H9 (cell line): ENCODE results near the gene SAMHD1. TPM values are rescaled to one million over a fixed set of nuclear protein-coding genes. Genes with fewer than 3 reads are reported as not detected.

Source experiments
- DNase-seq: peaks from one replicate; pipeline ENCODE4 v3.0.0-alpha.2; 2017
- H2AFZ ChIP-seq: one replicate; pipeline ENCODE4 v1.6.1; 2013; ENCODE audit warnings: mild to moderate bottlenecking, low read length, control low read depth, moderate library complexity
- H2AK5ac ChIP-seq: 2 replicates; pipeline ENCODE4 v1.6.1; 2013; ENCODE audit warnings: low read length, control low read depth, mixed read lengths; ENCODE audit not compliant: insufficient read length
- H2BK120ac ChIP-seq: one replicate; pipeline ENCODE4 v1.6.1; 2013; ENCODE audit warnings: low read depth, mild to moderate bottlenecking, low read length, control low read depth, inconsistent platforms; ENCODE audit not compliant: poor library complexity, severe bottlenecking
- H2BK12ac ChIP-seq: 2 replicates; pipeline ENCODE4 v1.6.1; 2013; ENCODE audit warnings: low read length, control low read depth, mixed read lengths, low read depth; ENCODE audit not compliant: insufficient read length
- H2BK15ac ChIP-seq: 2 replicates; pipeline ENCODE4 v1.6.1; 2013; ENCODE audit warnings: low read depth, low read length, control low read depth
- H2BK20ac ChIP-seq: one replicate; pipeline ENCODE4 v1.6.1; 2013; ENCODE audit warnings: low read depth, mild to moderate bottlenecking, low read length, control low read depth, inconsistent platforms; ENCODE audit not compliant: poor library complexity, severe bottlenecking
- H2BK5ac ChIP-seq: 2 replicates; pipeline ENCODE4 v1.6.1; 2013; ENCODE audit warnings: low read length, control low read depth, mixed read lengths; ENCODE audit not compliant: insufficient read length
- H3K14ac ChIP-seq: 2 replicates; pipeline ENCODE4 v1.6.1; 2013; ENCODE audit warnings: low read length, control low read depth; ENCODE audit not compliant: insufficient read depth
- H3K18ac ChIP-seq: 2 replicates; pipeline ENCODE4 v1.6.1; 2013; ENCODE audit warnings: low read depth, mild to moderate bottlenecking, mixed read lengths, low read length, control low read depth; ENCODE audit not compliant: insufficient read length
- H3K23ac ChIP-seq: 2 replicates; pipeline ENCODE4 v1.6.1; 2013; ENCODE audit warnings: low read length, control low read depth, mixed read lengths, low read depth; ENCODE audit not compliant: insufficient read length
- H3K23me2 ChIP-seq: 2 replicates; pipeline ENCODE4 v1.6.1; 2013; ENCODE audit warnings: low read depth, mild to moderate bottlenecking, mixed read lengths, low read length, control low read depth; ENCODE audit not compliant: insufficient read length, poor library complexity, severe bottlenecking
- H3K27ac ChIP-seq: 2 replicates; pipeline ENCODE4 v1.5.1; 2013; ENCODE audit warnings: low read length, control low read depth, mixed read lengths, low read depth; ENCODE audit not compliant: insufficient read length
- H3K27me3 ChIP-seq: 2 replicates; pipeline ENCODE4 v1.6.1; 2013; ENCODE audit warnings: low read length, control low read depth, inconsistent platforms; ENCODE audit not compliant: insufficient read depth
- H3K4ac ChIP-seq: 2 replicates; pipeline ENCODE4 v1.6.1; 2013; ENCODE audit warnings: low read depth, mild to moderate bottlenecking, control low read depth, inconsistent platforms, low read length, moderate library complexity
- H3K4me1 ChIP-seq: 2 replicates; pipeline ENCODE4 v1.6.1; 2013; ENCODE audit warnings: low read length, control low read depth, inconsistent platforms; ENCODE audit not compliant: insufficient read depth
- H3K4me2 ChIP-seq: 2 replicates; pipeline ENCODE4 v1.6.1; 2013; ENCODE audit warnings: low read length, control low read depth, mixed read lengths; ENCODE audit not compliant: insufficient read length, insufficient read depth
- H3K56ac ChIP-seq: 2 replicates; pipeline ENCODE4 v1.6.1; 2013; ENCODE audit warnings: low read depth, mild to moderate bottlenecking, mixed read lengths, low read length, control low read depth; ENCODE audit not compliant: insufficient read length
- H3K79me1 ChIP-seq: 2 replicates; pipeline ENCODE4 v1.6.1; 2013; ENCODE audit warnings: low read depth, mild to moderate bottlenecking, moderate library complexity, low read length, control low read depth, inconsistent platforms; ENCODE audit not compliant: insufficient read depth, poor library complexity, severe bottlenecking
- H3K79me2 ChIP-seq: 2 replicates; pipeline ENCODE4 v1.6.1; 2013; ENCODE audit warnings: low read length, control low read depth, inconsistent platforms; ENCODE audit not compliant: insufficient read depth
- H3K9ac ChIP-seq: 2 replicates; pipeline ENCODE4 v1.6.1; 2013; ENCODE audit warnings: low read length, control low read depth, mixed read lengths; ENCODE audit not compliant: insufficient read length; ENCODE audit errors: extremely low read depth
- H3K9me3 ChIP-seq: one replicate; pipeline ENCODE4 v1.6.1; 2013; ENCODE audit warnings: low read depth, low read length, inconsistent platforms; ENCODE audit not compliant: control insufficient read depth
- H3T11ph ChIP-seq: one replicate; pipeline ENCODE4 v1.6.1; 2013; ENCODE audit warnings: mild to moderate bottlenecking, low read length, control low read depth, inconsistent platforms
- H4K20me1 ChIP-seq: one replicate; pipeline ENCODE4 v1.6.1; 2013; ENCODE audit not compliant: control insufficient read depth, insufficient read length, insufficient read depth
- H4K5ac ChIP-seq: 2 replicates; pipeline ENCODE4 v1.6.1; 2013; ENCODE audit warnings: low read depth, mild to moderate bottlenecking, mixed read lengths, low read length, control low read depth; ENCODE audit not compliant: insufficient read length
- H4K8ac ChIP-seq: replicated peaks from 2 replicates; pipeline ENCODE4 v1.6.1; 2013; ENCODE audit warnings: low read length, control low read depth, mixed read lengths, low read depth; ENCODE audit not compliant: insufficient read length
- H4K91ac ChIP-seq: 2 replicates; pipeline ENCODE4 v1.6.1; 2013; ENCODE audit warnings: low read depth, mild to moderate bottlenecking, moderate library complexity, mixed read lengths, low read length, control low read depth; ENCODE audit not compliant: insufficient read length
- H3K27ac Mint-ChIP-seq, 3 experiments: 2 replicates in 2 of 3; 3 replicates in 1 of 3; pipeline ENCODE4 v1.8.0; 2020 to 2021; ENCODE audit warnings: mixed read lengths in 3 of 3, mild to moderate bottlenecking in 1 of 3, moderate library complexity in 1 of 3
- H3K27me3 Mint-ChIP-seq: 2 replicates; pipeline ENCODE4 v1.8.0; 2021; ENCODE audit warnings: low read depth, mild to moderate bottlenecking, moderate library complexity, mixed read lengths
- H3K36me3 Mint-ChIP-seq, 3 experiments: 2 replicates in 2 of 3; 3 replicates in 1 of 3; pipeline ENCODE4 v1.8.0; 2020 to 2021; ENCODE audit warnings: low read depth in 3 of 3, mixed read lengths in 3 of 3; ENCODE audit not compliant: insufficient read depth in 1 of 3
- H3K4me1 Mint-ChIP-seq, 2 experiments: 2 replicates each; pipeline ENCODE4 v1.8.0; 2020; ENCODE audit warnings: mixed read lengths in 2 of 2
- H3K4me3 Mint-ChIP-seq, 2 experiments: 2 replicates in 1 of 2; 3 replicates in 1 of 2; pipeline ENCODE4 v1.8.0; 2020 to 2021; ENCODE audit warnings: mild to moderate bottlenecking in 2 of 2, mixed read lengths in 2 of 2, moderate library complexity in 1 of 2
- H3K9me3 Mint-ChIP-seq, 2 experiments: 2 replicates in 1 of 2; 3 replicates in 1 of 2; pipeline ENCODE4 v1.8.0; 2020; ENCODE audit warnings: mild to moderate bottlenecking in 2 of 2, mixed read lengths in 2 of 2, moderate library complexity in 1 of 2
- CTCF ChIP-seq: fragments of 200-600 bp; sonication (generic); conservative IDR thresholded peaks from 3 replicates; pipeline ENCODE4 v1.8.0; 2021; ENCODE audit warnings: antibody characterized with exemption, mild to moderate bottlenecking
- WGBS: extraction: QIAGEN DNeasy Blood & Tissue Kit; methylation state at CpG from one replicate; pipeline ENCODE4 v1.1.7; 2013; ENCODE audit warnings: missing lambda C conversion rate, low lambda C conversion rate, mixed read lengths; ENCODE audit not compliant: insufficient read length; ENCODE audit errors: extremely low coverage; 5-methylcytosine and 5-hydroxymethylcytosine counted together
- total RNA-seq: library from RNA; stranded (reverse); gene quantifications from 2 replicates; pipeline ENCODE4 v1.2.1, GENCODE V29; 2021

SAMHD1 gene
- total RNA-seq, 1 experiment from 2014 or later = 53.1 TPM

- Histone ChIP-seq H2BK120ac (no peak overlapping the region), H3K23ac (no peak overlapping the region), H2BK5ac (no peak overlapping the region), H3K4ac (no peak overlapping the region), H3K56ac (no peak overlapping the region), H2BK20ac (no peak overlapping the region), H2AK5ac (no peak overlapping the region), H2BK12ac (no peak overlapping the region), H3K27me3 (no peaks in the 10 kb centered on the region), H3K79me1 (no peaks in the 10 kb centered on the region), H3K27ac (no peak overlapping the region), H3K23me2 (peaks cover 3% of the 10 kb centered on the region), H3K9me3 (no peaks in the 10 kb centered on the region), H3K14ac (no peak overlapping the region), H4K5ac (no peak overlapping the region), H4K8ac (no peak overlapping the region), H3K79me2 (no peaks in the 10 kb centered on the region), H4K91ac (no peak overlapping the region), H3K4me2 (no peak overlapping the region), H3K4me1 (peaks cover 2% of the 10 kb centered on the region; the same call in 1 of the 2 replicates), H3T11ph (no peak overlapping the region), H3K18ac (no peak overlapping the region), H2BK15ac (no peak overlapping the region), H2AFZ (no peak overlapping the region), H3K9ac (no peak overlapping the region), H4K20me1 (no peaks in the 10 kb centered on the region)
- WGBS = no CpG with 5 or more reads among the region's 8 CpGs
- Mint-ChIP-seq H3K36me3 (no peaks in the 10 kb centered on the region), H3K27me3 (peaks cover 25% of the 10 kb centered on the region), H3K4me1 (peaks cover 13 to 17% of the 10 kb centered on the region in 2 experiments), H3K27ac (no peak overlapping the region; a peak in 1 of 7 replicates), H3K9me3 (no peaks in the 10 kb centered on the region), H3K4me3 (no peak overlapping the region)
- no peak for DNase-seq
- no peak for TF ChIP-seq CTCF
Measured at GRCh38 chr20:36866681-36867495, 84.6 kb downstream of the SAMHD1 start.
